EL (cell line): ENCODE data around the gene RIPK4.

ENCODE experiments used
- DNase-seq: peaks from one replicate; pipeline ENCODE4 v3.0.0-alpha.2; 2016

The RIPK4 gene

DNA sequence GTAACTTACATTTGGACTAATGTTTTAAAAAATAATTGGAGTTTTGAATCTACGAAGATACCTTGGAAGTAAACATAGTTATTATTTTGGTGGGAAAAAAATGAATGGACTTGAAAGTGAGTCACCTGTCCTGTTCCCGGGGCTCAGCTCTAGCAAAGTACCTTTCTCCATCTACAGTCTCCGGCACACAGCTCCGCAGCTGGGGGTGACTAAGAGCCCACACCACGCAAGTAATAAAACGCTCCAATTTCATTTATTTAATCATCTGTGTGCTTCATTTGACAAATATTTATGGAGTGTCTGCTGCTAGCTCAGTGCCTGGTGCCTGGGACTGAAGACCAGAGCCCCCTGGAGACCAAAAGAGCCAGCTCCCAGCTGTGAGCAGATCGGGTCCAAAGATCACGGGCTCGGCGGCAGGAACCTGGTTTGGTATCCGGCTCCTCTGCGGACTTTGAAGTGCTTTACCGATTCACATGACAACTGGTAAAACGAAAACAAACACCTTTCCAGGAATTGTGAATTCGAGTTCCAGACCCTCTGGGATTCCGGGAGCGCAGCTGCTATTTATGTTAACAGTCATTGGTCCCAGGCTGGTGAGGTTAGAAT, 1.7 kb upstream of the RIPK4 start:
- DNase-seq = peak; percentile 86

DNA sequence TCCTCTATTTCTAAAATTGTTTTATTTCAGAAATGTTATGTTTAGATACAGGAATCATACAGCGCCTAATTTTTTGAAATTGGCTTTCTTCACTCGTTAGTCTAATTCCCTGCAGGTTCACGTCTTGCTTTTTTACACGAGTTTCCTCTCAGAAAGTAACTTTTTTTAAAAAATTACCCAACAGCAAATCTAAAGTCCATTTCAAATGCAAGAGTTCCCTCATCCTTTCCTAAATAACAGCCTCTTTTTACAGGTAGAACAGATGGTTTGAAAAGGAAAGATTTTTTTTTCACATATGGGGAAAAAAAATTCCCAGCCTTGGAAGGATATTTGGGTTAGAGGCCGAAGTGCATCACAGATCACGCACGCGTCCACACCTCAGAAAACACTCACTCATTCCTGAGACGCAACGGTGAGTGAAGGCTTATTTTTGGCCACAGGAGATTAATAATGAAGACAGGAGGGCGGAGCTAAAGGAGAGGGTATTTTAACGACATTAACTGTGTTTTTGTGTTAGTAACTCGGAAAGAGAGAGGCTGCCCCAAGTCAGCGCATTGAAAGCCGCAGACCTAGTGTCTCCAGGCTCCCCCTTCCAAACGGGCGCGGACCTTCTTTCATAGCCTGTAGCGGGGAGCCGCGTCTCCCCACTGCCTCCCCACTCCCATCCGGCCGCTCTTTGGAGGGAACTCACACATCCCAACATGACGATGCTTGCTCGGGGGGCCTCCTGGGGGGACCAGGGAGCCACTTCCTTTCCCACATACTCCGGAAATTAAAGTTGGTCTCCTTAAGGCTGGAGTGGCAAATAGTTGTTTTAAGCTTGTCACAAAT, 969 bp upstream of the RIPK4 start:
- DNase-seq = peak; percentile 51

DNA sequence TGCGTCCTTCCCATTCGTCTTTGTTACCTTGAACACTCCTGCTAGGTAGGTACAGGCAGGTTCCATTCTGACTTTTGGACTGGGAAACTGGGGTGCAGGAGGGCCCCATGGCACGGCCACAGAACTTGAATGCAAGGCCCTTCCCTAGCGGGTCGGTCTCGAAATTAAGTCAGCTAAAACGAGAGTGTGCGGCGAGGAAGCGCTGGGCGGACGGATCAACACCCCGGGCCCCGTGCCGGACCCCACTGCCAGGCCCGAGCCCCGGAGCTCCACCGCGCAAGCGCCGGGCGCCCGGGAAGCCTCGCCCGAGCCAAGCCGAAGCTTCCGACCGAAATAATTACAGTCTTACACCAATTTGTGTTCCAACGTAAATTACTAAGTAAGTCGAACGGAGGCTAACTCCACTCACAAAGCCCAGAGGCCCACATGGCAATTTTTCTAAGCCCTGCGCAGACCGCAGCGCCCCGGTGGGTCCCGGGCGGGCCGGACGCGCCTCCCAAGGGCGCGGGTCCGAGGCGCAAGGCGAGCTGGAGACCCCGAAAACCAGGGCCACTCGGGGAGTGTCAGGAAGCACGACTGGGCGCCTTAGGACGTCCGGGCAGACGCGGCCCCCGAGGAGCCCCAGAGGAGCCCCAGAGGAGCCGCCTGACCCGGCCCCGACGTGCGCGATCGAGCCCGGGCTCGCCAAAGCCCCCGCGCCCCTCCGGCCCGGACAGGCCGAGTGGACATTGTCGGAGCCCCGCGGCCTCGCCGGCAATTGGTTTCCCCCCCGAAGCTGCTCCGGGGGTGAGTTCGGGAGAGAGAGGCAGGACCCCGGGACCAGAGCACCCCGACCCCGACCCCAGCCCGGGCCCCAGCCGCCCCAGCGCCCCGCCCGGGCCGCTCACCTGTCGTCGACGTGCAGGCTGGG, 624 bp downstream of the RIPK4 start:
- DNase-seq = no peak

DNA sequence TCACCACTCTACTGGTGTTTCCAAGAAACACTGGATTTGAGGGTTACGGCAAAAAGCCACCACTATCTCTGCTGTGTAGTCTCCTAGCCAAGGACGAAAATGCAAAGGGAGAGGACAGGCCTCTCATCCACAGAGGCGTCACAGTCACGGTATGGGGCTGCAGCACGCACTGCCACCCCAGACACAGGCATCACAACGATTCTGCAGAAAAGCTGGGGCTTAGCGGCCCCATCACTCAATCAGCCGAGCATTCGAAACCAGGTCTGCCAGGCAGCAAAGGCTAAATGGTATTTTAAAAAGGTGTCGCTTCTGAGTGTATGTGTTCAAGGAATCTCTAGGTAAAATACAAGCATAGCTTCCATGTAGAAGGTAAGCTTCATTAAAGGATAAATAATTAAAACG, 1.4 kb downstream of the RIPK4 start:
- DNase-seq = no peak

DNA sequence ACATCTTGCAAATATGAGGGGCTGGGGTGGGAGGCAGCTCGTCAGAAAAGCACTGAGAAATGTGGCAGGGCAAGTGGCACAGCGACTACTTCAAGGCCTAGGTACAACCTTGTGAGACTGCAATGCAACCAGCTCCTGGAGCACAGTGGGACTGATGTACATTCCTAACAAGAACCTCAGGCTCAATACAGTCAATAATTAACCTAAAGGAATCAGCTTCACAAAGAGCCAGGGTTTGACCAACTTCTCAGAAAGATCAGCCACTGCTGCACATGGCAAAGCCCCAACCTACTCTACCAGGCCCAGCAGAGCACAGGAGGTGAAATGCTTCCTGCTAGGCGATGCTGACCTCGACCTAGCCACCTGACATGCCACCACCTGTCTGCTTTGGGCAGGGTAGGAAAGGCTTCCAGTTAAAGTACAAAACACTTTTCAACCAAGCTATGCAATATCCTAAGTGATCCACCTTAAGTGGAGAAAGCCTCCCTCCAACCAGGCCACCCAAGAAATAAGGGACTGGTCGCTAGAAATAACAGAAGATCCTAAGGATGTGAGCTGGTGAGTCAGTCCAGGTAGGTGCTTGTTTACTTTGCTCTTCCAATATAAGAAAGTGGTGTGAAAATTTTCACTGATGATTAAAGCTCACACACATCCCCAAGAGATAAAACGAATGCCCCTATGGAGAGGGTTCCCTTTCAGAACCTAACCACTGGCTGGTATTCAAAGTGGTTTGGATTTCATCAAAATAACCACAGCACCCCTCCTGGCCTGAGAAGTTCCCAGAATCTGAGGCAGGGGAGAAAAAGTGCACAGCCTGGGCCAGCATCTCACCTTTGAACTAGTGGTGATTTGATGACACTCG, 2.1 kb downstream of the RIPK4 start:
- no peak for DNase-seq

DNA sequence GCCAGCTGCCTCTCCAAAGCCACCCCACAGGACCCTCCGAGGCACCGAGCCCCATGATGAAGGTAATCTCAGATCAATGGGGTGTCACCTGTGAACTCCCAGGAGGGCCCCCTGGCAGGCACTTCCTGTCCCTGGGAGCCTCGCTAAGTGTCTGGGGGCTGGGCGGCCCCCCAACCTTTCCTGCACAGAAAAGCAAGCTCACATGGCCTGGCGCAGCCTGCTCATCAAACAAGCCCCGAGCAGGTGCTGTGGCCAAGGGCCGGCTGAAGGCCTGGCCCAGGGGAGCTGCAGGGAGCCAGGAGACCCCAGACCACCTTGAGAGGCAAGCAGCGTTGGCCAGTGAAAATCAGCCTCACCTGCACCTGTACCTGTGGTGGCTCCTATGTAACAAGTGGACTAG, 2.9 kb downstream of the RIPK4 start:
- no peak for DNase-seq

DNA sequence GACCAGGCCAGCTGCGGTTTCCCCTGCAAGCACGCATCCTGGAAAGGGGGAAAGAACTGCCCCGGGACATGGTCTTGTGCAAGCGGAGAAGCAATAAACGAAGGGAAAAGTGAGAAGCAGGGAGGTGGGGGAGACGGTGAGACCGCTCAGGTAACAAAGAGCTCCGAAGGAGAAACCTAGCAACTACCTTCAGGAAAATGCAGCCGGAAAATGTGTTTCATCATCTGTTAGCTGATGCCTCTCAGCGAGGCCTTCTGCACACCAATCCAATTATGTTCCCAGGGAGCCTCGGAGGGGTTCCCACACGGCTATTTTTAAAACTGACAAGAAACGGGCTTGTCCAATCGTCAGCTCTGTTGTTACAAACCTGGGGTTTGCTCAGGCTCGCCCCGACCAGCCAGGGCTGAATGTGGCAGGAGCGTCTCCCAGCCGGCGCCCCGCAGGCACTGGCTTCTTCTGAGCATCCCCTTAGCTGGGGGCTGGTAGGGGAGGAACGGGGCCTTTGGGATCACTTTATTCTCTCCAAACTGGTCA, 3.4 kb downstream of the RIPK4 start:
- no peak for DNase-seq

DNA sequence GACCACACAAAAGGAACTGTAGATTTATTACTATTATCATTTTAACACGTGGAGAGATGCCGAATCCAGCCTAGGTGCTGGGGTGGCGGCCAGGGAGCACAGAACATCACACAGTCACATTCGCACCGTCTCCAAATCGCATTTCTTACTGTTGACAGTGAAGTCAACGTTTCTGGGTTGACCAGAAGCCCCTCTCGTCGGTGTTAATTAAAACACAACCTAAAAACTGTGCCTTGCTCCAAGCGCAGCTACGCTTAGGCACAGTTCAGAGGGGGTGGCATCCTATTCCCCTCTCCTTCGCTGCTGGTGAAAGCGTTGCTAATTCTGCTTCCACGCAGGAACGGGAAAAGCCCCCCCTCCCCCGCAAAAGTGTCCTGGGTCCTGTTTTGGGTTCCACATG, 4.1 kb downstream of the RIPK4 start:
- DNase-seq = no peak

DNA sequence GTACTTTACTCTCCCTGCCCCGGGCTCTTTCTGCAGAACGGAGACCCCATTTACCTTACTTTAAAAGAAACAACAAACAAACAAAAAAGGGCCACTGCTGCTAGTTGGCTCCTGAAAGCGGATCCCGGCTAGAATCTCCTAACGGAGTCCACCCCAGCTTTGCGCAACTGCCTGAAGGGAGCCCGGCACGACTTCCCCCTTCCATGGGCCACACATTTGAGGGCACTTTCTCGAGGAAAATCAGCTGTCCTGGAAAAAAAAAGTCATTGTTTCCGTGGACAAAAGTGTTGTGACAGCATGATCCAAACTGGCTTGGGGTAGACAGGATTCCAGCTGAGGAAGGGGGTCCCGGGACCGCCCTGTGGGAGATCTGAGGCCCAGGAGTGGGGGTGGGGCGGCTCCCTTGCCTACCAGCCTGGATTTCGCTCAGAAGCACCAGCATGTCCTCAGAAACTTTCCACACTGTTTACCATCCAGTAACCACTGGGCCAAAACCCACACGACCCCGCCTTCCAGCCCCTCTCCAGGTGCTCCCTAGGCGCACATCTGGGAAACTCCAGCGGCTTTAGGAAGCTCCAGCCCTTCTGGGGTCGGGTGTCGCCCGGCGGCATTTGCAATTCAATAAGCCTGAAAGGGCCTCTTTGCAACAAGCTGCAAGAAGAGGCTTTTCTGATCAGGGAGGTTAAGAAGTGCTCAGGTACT, 4.8 kb downstream of the RIPK4 start:
- no peak for DNase-seq

DNA sequence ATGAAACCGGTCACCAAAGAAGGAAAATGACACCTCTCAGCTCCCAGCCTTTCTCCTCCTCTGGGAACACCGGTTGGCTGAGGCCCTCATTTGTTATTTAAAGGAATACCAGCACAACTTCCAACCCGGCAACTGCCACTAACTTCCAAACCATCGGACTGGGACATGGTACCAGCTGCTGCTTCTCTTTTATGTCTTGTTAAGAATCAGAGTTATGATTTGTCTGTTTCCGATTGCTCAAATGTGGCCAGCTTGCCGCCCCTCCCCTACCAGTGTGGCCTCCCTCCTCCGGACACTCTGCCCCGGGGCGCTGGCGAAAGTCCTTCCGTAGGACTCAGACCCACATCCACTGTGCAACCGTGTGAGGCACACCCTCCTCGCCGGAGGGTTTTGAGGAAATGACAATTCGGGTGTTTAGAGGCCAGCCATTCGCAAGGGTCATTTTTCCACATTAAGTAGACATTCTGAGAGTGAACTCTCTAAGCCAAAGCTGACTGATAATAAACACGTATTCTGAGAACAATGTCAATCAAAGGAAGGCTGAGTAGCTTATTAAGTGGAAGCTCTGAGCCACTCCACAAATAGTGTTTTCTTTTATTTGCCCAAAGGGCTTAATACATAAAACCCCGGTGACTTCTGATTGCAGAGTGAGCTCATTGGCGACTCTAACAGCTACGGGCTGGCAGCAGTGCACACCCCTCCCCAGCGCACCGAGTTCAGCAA, 5.5 kb downstream of the RIPK4 start:
- peak; percentile 86 for DNase-seq

DNA sequence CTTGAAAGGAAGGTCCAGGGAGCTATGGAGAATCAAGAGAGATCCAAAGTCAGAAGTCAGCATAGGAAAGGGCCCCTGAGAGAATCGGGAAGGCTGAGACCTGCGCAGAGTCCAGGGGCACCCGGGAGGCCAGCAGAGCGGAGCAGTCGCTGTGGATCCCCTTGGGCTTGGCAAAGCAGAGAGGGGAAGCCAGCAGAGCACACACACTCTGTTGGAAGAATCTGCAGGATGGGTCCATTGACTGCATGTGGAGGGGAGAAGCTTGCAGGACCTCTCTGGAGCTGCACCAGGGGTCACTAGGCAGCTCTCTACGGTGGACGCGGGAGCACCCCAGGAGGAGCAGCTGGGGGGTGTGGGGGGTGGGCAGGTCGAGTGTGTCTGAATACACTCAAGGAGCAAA, 6.4 kb downstream of the RIPK4 start:
- no peak for DNase-seq

DNA sequence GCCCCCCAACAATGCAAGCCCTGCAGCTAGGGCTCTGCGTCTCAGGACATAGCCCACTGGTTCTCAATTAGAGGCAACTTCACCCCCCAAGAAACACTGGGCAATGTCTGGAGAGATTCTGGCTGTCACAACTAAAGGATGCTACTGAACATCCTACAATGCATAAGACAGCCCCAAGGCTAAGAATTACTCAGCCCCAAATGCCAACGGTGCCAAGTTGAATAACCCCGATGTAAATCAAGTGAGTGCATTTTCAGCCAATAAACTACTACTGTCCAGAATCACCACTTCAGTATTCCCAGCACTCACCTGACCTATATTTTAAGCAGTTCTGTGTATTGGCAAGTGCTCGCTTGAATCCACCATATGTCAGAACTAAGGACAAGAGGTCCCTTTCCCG, 6.9 kb downstream of the RIPK4 start:
- peak; percentile 25 for DNase-seq

DNA sequence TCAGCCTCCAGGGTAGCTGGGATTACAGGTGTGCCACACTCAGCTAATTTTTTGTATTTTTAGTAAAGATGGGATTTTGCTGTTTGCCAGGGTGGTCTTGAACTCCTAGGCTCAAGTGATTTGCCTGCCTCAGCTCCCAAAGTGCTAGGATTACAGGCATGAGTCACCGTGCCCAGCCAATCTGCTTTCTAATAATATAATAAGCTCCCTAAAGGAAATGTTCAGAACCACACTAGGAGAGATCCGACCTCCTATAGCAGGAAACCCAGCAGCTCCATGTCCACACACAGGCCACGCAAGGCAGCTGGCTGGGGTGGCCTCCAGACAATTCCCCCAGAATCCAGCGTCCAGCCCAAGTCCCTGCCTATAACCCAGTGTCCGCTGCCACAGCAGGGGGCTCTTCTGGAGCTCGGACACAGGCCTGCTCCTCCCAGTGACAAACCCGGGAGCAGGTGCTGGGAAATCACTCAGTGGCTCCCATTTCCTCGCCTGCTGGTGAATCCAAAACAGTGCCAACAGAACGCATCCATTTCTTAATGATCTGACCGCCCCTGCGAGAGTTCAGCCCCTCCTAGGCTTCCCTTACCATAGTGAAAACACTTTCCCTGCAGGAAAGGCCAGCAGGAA, 7.5 kb downstream of the RIPK4 start:
- DNase-seq = peak; percentile 25

DNA sequence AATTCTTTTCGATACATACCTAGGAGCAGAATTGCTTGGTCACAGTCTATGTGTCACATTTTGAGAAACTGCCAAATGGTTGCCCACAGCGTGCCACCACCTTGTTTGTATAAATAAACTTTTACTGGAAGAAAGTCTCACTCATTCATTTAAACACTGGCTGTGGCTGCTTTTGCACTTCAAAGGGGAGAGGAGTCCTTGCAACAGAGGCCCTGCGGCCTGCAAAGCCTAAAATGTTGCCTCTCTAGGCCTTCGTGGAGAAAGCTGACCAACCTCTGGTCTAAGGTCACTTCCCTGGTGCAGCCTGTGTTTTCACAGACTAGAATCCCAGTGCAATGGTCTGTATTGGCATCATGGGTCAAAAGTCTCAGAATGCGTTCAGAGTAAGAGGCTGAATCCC, 8.3 kb downstream of the RIPK4 start:
- DNase-seq = no peak

DNA sequence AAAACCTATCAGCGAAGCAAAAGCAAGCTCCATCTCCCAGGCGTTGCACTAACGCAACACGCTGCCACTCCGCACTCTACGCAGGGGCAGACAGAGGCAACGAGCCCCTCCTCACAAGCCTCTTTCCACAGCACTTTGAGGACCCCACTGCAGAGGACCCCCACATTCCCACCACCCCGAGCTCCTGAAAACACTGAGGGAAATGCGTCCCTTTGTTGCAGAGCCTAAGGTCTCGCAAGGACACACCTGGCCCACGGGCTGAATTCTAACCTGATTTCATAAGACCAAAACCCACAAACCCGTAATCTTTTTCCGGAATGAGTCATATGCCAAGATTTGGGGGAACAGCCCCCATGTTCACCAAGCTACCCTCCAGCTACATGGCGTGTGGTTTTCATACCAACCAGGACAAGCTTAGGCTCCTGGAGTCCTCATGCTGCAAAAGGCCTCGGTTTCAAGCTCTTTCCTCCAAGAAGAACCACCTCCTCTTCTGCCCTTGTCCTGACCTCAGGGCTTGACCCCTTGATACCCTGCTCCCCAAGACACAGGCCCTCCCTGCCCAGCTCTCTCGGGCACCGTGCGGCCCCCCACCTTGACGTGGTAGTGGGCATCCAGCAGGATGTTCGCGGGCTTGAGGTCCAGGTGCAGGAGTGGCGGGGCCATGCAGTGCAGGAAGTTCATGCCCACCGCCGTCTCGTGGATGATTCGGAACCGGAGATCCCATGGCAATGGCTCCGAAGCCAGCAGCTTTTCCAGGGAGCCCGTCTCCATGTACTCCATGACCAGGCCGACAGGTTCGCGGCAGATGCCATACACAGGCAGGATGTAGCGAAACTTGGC, 10.7 kb downstream of the RIPK4 start:
- no peak for DNase-seq

DNA sequence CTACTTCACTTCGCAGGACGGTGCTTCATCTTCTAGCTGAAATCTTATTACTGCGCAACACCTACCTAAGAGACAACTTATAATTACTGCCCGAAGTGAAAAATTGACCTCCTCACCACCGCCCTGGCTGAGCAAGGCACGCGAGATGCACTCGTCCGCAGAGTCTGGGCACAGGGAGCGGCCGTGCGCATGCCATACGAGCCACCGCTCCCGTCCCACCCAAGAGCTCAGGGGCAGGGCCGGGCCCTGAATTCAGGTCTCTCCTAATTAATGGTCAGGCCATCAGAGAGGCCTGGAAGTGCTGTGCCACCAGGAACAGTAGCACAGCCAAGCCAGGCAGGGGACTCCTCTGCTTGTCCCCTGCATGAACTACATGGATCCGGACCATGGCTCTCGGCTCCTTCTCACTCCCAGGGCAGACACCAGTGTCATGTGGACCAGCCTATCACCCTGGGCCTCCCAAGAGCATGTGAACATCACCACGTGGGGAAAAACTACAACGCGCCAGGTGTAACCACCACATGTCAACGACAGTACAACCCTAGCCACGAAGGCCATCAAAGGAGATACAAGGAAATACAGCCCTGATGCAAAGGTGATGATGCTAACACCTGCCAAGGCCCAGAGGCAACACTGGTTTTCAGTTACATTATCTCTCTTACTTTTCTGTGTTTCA, 11.5 kb downstream of the RIPK4 start:
- no peak for DNase-seq

DNA sequence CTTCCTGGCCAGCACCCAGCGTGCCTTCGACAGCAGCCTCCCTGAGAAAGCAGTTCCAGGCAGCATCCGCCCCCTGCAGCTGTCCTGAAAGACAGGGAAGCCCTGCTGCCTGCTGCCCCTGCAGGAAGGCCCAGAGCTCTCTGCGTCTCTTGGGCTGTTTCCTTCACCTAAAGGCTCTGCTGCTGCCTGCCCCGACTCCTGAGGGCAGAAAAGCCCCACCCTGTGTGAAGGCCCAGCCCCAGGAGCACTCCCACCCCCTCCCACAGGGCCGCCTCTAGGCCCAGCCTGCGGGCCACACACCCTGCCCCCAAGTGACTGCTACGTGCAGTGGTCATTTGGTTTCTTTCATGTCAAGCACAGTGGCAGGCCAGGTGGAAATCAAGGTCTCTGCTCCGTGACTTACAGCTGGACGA, 12.4 kb downstream of the RIPK4 start:
- no peak for DNase-seq

DNA sequence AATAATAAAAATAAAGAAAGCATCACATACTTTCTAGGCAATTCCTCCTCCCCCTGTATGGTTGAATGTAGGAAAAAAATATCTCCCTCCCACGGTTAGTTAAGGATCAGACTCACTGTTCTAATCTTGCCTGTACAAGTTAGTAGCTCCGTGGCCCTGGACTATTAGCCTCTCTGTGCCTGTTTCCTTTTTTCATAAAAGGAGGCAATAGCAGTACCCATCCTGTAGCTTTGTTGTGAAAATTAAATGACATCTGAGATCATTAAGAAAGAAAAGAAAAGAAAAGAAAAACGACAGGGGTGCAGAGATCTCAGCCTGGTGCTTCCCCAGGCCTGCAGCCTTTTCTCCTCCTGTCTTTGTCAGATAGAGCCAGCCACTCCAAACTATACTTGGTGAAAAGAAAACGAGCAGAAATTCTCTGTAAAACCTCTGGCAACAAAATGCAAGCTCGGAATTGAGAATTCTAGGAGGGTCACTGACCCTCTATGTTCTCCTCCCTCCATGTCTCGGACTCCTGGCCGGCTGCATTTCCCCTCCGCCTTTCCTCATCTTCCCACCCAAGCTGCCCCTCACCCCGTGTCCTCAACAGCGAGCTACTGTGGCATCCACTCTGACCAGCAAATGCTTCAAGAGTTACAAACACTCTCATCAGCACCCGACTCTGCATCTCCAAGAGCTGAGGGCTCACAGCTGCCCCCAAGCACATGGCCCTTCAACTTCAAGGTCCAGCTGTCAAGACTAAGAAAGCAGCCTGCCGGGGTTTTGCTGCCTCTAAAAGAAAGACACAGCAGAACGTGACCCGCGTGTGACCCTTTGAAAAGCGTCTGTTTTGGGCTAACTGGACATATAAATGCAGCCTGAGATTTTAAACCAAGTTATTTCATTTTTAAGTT, 13.6 kb downstream of the RIPK4 start:
- DNase-seq = no peak
